Measurements from ENCODE around the gene ANKDD1A. TPM values are rescaled to one million over a fixed set of nuclear protein-coding genes. Genes with fewer than 3 reads are reported as not detected.
A peak's percentile ranks its signal among the peaks of the same experiment; 100 is the strongest.

The ANKDD1A gene
- total RNA-seq, 1 donor from 2014 or later: 4.6 TPM

GRCh38 chr15:64991536-64992135 is 79.9 kb downstream of the ANKDD1A start:
- no peak for DNase-seq (ENCODE audit: low read depth, low spot score)
- H3K36me3 Mint-ChIP-seq (ENCODE audit: low read depth): no peaks in the 10 kb centered on the region
- peaks cover 34% of the 10 kb centered on the region for H3K4me1 Mint-ChIP-seq
- H3K27ac Mint-ChIP-seq (ENCODE audit: unreplicated experiment): no peak overlapping the region
- H3K27me3 Mint-ChIP-seq (ENCODE audit: low read depth): no peaks in the 10 kb centered on the region
- H3K9me3 Mint-ChIP-seq: no peaks in the 10 kb centered on the region
- H3K4me3 Mint-ChIP-seq: peak overlapping the region; percentile 65
- TF ChIP-seq CTCF (conservative IDR thresholded peaks at IDR 0.05): no peak

DNA sequence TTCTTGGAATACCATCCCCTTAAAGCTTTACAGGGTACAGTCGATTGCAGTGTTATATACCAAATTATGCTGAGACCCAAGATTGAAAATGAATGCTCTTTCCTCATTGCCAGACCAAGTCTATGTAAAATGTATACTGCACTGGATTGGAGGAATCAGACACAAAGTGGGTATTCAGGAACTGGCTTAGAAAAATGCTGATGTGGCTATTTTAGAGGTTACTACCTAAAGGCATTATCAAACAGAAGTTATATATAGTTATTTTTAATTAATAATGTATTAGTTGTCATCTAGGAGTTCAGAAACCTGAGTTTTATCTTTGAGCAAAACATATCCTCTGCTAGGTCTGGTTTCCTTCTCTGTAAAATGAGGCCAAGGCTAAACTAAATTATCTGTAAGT is 81.6 kb downstream of the ANKDD1A start:
- Mint-ChIP-seq H3K27me3 (ENCODE audit: low read depth) (no peaks in the 10 kb centered on the region), H3K4me1 (peaks cover 20% of the 10 kb centered on the region), H3K27ac (ENCODE audit: unreplicated experiment) (no peak overlapping the region), H3K36me3 (ENCODE audit: low read depth) (no peaks in the 10 kb centered on the region), H3K4me3 (peak overlapping the region; percentile 64), H3K9me3 (no peaks in the 10 kb centered on the region)
- DNase-seq (ENCODE audit: low read depth, low spot score): no peak
- TF ChIP-seq CTCF (conservative IDR thresholded peaks at IDR 0.05): no peak

DNA sequence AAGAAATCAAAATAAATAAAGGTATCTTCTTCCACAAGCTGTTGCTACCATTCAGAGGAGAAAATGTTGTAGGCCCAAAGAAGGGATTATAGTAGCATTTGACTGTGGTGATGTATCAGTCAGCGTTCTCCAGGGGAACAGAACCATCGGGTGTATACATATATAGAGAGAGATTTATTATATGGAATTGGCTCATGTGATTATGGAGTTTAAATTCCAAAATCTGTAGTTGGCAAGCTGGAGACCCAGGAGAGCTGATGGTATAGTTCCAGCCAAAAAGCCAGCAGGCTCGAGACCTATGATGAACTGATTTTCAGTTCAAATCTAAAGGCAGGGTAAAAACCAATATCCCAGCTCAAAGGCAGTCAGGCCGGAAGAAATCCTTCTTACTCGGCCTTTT is 85.4 kb downstream of the ANKDD1A start:
- Mint-ChIP-seq H3K27ac (ENCODE audit: unreplicated experiment) (no peak overlapping the region), H3K27me3 (ENCODE audit: low read depth) (no peaks in the 10 kb centered on the region), H3K36me3 (ENCODE audit: low read depth) (no peaks in the 10 kb centered on the region), H3K4me1 (peaks cover 4% of the 10 kb centered on the region), H3K4me3 (no peak overlapping the region), H3K9me3 (no peaks in the 10 kb centered on the region)
- no peak for DNase-seq (ENCODE audit: low read depth, low spot score)
- TF ChIP-seq CTCF (conservative IDR thresholded peaks at IDR 0.05): no peak

- Mint-ChIP-seq H3K9me3 (no peaks in the 10 kb centered on the region), H3K27me3 (ENCODE audit: low read depth) (no peaks in the 10 kb centered on the region), H3K4me1 (peaks cover 4% of the 10 kb centered on the region), H3K36me3 (ENCODE audit: low read depth) (peaks cover under 1% of the 10 kb centered on the region), H3K4me3 (no peak overlapping the region), H3K27ac (ENCODE audit: unreplicated experiment) (no peak overlapping the region)
- no peak for DNase-seq (ENCODE audit: low read depth, low spot score)
- no peak for TF ChIP-seq CTCF (conservative IDR thresholded peaks at IDR 0.05)
Measured at GRCh38 chr15:64997745-64998375, 86.2 kb downstream of the ANKDD1A start.

- no peak for TF ChIP-seq CTCF (conservative IDR thresholded peaks at IDR 0.05)
- Mint-ChIP-seq H3K27ac (ENCODE audit: unreplicated experiment) (no peak overlapping the region), H3K9me3 (no peaks in the 10 kb centered on the region), H3K4me3 (no peak overlapping the region), H3K4me1 (peaks cover 4% of the 10 kb centered on the region), H3K36me3 (ENCODE audit: low read depth) (peaks cover 8% of the 10 kb centered on the region), H3K27me3 (ENCODE audit: low read depth) (no peaks in the 10 kb centered on the region)
- no peak for DNase-seq (ENCODE audit: low read depth, low spot score)
Measured at GRCh38 chr15:65004993-65005392, 93.3 kb downstream of the ANKDD1A start.
